Heart left ventricle (tissue), 13 donors: Measurements from ENCODE around the gene LPAR3.

Experiments
- CTCF ChIP-seq, 12 donors: fragments of 200-600 bp; sonication (generic) in 4 of 12; IDR thresholded peaks; one replicate each; pipeline versions ENCODE4 v1.5.0 to v1.8.0; 2018 to 2022; ENCODE audit warnings: antibody characterized with exemption in 12 of 12, mild to moderate bottlenecking in 5 of 12
- POLR2A ChIP-seq, 2 donors: fragments of 450-650 bp; IDR thresholded peaks; one replicate each; pipeline ENCODE4 v1.6.1; 2017; ENCODE audit warnings: antibody characterized with exemption in 2 of 2, mild to moderate bottlenecking in 2 of 2, moderate library complexity in 2 of 2
- donor health status: ischemic (EF 13 %, LVEDD 7.1; RV severe dilation, severe dysfunction).
- donor health status: DM: no; HTN: yes; CAD: no.
- donor health status: DM: no; HTN: no; CAD: no.
- donor health status: ischemic (EF 25% LVEDD 6.9; RV normal size, moderate dysfunction).
- donor health status: ischemic (EF 25% LVEDD 5.7; RV mildly dilated, moderate dysfunction).
- donor health status: ischemic (EF 35%, LVEDD 5.7; RV mildly dilated, moderate dysfunction).
- donor health status: nonischemic (EF 11% LVEDD 7.7; RV severe dilation, severe dysfunction).
- donor health status: DM: yes; HTN: yes; CAD: no.
- donor health status: PGD.
- donor health status: ischemic (EF 29% LVEDD 5.4; RV normal size, mild dysfunction).
- donor health status: nonischemic (EF 23%, LVEDD 6.1; RV moderate dilation, normal function).

- TF ChIP-seq POLR2A (IDR thresholded peaks at IDR 0.05) (no peak), CTCF (IDR thresholded peaks at IDR 0.05) (no peak)
Measured at GRCh38 chr1:84896279-84896678, 3.3 kb upstream of the LPAR3 start.
